Activated CD8-positive, alpha-beta T cell treated with anti-CD3 and anti-CD28 coated beads for 36 hours (primary cell): ENCODE measurements around the gene SCO2. TPM values are rescaled to one million over a fixed set of nuclear protein-coding genes. Genes with fewer than 3 reads are reported as not detected.

Source experiments
- ATAC-seq: fragments of 200-7000 bp; cut with Tn5 transposase; one replicate; pipeline ENCODE4 v1.10.0; 2021; ENCODE audit warnings: mild to moderate bottlenecking, moderate library complexity
- CTCF ChIA-PET: fragments of 350-600 bp; sonication (Branson Sonifier 250); formaldehyde crosslinking; loops from one replicate; lab custom pipeline; 2021; ENCODE audit warnings: antibody characterized with exemption; lab: Charles Lee
- POLR2A ChIA-PET: fragments of 350-600 bp; sonication (Branson Sonifier 250); formaldehyde crosslinking; loops from one replicate; lab custom pipeline; 2021; ENCODE audit warnings: antibody characterized with exemption; lab: Charles Lee
- DNase-seq: peaks from one replicate; pipeline ENCODE4 v3.0.0-alpha.2; 2020
- H3K27ac Mint-ChIP-seq: one replicate; pipeline ENCODE4 v1.8.0; 2021; ENCODE audit warnings: mild to moderate bottlenecking, mixed read lengths
- H3K27me3 Mint-ChIP-seq: one replicate; pipeline ENCODE4 v1.8.0; 2021; ENCODE audit warnings: mixed read lengths
- H3K36me3 Mint-ChIP-seq: one replicate; pipeline ENCODE4 v1.8.0; 2021; ENCODE audit warnings: low read depth, mixed read lengths
- H3K4me1 Mint-ChIP-seq: one replicate; pipeline ENCODE4 v1.8.0; 2021; ENCODE audit warnings: low read depth, mixed read lengths
- H3K4me3 Mint-ChIP-seq: one replicate; pipeline ENCODE4 v1.8.0; 2021; ENCODE audit warnings: mild to moderate bottlenecking, moderate library complexity, mixed read lengths
- H3K9me3 Mint-ChIP-seq: one replicate; pipeline ENCODE4 v1.8.0; 2021; ENCODE audit warnings: mixed read lengths
- CTCF ChIP-seq: fragments of 200-600 bp; IDR thresholded peaks from one replicate; pipeline ENCODE4 v1.8.0; 2022; ENCODE audit warnings: antibody characterized with exemption, mild to moderate bottlenecking
- intact Hi-C: fragments of 100-400 bp; cut with micrococcal nuclease; formaldehyde crosslinking; loops from one replicate; pipeline ENCODE4 v1.10.0; 2022
- total RNA-seq, 2 experiments: library from RNA; stranded (reverse); gene quantifications; one replicate each; pipeline ENCODE4 v1.2.3, GENCODE V29; 2021

The SCO2 gene
- total RNA-seq, 2 experiments from 2014 or later = 2.7 TPM; not detected in 1

GRCh38 chr22:50488006-50488677, 37.3 kb downstream of the SCO2 start:
- H3K36me3 Mint-ChIP-seq = no peaks in the 10 kb centered on the region
- H3K4me1 Mint-ChIP-seq = peaks cover 7% of the 10 kb centered on the region
- no peaks in the 10 kb centered on the region for H3K27me3 Mint-ChIP-seq
- no peak overlapping the region for H3K27ac Mint-ChIP-seq
- CTCF ChIA-PET = no interaction called here
- no peak for TF ChIP-seq CTCF
- no peak for DNase-seq
- no peak for ATAC-seq
- intact Hi-C loops = no loop called here
- H3K4me3 Mint-ChIP-seq = no peak overlapping the region
- POLR2A ChIA-PET = interaction anchor here (1.5 kb wide), 1 partner anchor 12 kb away, joined by 5 read pairs; no protein-coding TSS in a partner anchor
- H3K9me3 Mint-ChIP-seq = no peaks in the 10 kb centered on the region

- TF ChIP-seq CTCF = no peak
- ChIA-PET POLR2A (interaction anchor here (1.5 kb wide), 1 partner anchor 13 kb away, joined by 5 read pairs; no protein-coding TSS in a partner anchor), CTCF (interaction anchor here (0.7 to 1.2 kb wide), 3 partner anchors 10 to 39 kb away, joined by 3 read pairs; no protein-coding TSS in a partner anchor)
- Mint-ChIP-seq H3K4me1 (peaks cover 7% of the 10 kb centered on the region), H3K9me3 (no peaks in the 10 kb centered on the region), H3K36me3 (no peaks in the 10 kb centered on the region), H3K27me3 (no peaks in the 10 kb centered on the region), H3K27ac (no peak overlapping the region), H3K4me3 (no peak overlapping the region)
- intact Hi-C loops = no loop called here
- ATAC-seq = no peak
- no peak for DNase-seq
Observed at GRCh38 chr22:50487290-50488005, 38.0 kb downstream of the SCO2 start.

GRCh38 chr22:50486561-50487289, 38.7 kb downstream of the SCO2 start, which contains the start of gene MIOX:
TSS of gene MIOX (plus strand) at chr22:50486859. CDS start at chr22:50486898, 39 bp downstream.
- ATAC-seq (no peak), DNase-seq (no peak)
- Mint-ChIP-seq H3K9me3 (no peaks in the 10 kb centered on the region), H3K4me1 (peaks cover 7% of the 10 kb centered on the region), H3K27me3 (no peaks in the 10 kb centered on the region), H3K27ac (no peak within 1 kb of the TSS), H3K4me3 (no peak within 1 kb of the TSS), H3K36me3 (no peaks in the 10 kb centered on the region)
- ChIA-PET POLR2A (interaction anchor here (0.6 to 1.5 kb wide), 2 partner anchors 9 to 14 kb away, joined by 3 to 5 read pairs; no protein-coding TSS in a partner anchor), CTCF (interaction anchor here (0.7 to 1.2 kb wide), 4 partner anchors 10 to 39 kb away, joined by 3 read pairs; no protein-coding TSS in a partner anchor)
- intact Hi-C loops = no loop called here
- TF ChIP-seq CTCF = no peak

GRCh38 chr22:50485221-50486131, 39.9 kb downstream of the SCO2 start:
- Mint-ChIP-seq H3K9me3 (no peaks in the 10 kb centered on the region), H3K4me1 (no peaks in the 10 kb centered on the region), H3K27ac (no peak overlapping the region), H3K27me3 (no peaks in the 10 kb centered on the region), H3K36me3 (no peaks in the 10 kb centered on the region), H3K4me3 (no peak overlapping the region)
- CTCF ChIA-PET = interaction anchor here (0.6 kb wide), 1 partner anchor 12 kb away, joined by 4 read pairs; no protein-coding TSS in a partner anchor
- intact Hi-C loops = no loop called here
- TF ChIP-seq CTCF = no peak
- DNase-seq = no peak
- POLR2A ChIA-PET = interaction anchor here (1.1 to 3.3 kb wide), 3 partner anchors 12 to 59 kb away, joined by 3 to 11 read pairs (median 4); no protein-coding TSS in a partner anchor
- ATAC-seq = no peak
